ENCODE results near the gene KCND3.

The KCND3 gene

DNA sequence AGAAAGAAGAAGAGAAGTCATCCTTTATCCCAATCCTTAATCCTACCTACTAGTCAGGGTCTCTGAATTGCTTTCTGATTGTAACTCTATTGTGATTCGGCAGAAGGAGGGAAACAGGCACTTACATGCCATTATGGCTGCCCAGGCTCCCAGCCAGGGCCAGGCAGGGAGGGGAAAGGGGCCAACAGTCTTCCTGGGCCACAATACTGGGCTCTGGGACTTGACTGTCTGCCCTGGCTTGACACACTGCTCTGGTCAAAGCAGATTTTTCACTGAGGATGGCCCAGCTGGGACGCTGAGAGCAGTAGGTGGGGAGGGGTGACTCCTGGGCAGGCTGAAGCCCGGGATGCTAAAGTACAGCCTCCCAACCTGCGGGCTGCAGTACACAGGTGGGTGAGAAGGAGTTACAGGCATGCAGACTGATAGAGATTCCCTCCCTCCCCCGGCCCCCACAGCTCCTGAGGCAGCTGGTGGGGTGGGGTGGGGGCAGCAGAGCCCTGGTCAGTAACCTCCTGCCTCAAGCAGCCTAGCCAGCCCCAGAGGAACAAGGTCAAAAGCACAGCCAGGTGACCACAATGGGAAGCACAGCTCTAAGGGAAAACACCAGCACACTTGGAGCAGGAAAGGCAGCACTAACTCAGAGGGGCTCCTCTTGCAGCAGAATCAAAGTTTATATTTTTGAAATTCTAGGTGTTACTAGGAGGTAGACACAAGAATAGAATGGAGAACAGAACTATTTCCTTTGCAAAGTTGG is 25.3 kb downstream of the KCND3 start:
- DNase-seq (ENCODE audit: extremely low spot score, insufficient read length, low read depth) (no peak), FAIRE-seq (no peak)

DNA sequence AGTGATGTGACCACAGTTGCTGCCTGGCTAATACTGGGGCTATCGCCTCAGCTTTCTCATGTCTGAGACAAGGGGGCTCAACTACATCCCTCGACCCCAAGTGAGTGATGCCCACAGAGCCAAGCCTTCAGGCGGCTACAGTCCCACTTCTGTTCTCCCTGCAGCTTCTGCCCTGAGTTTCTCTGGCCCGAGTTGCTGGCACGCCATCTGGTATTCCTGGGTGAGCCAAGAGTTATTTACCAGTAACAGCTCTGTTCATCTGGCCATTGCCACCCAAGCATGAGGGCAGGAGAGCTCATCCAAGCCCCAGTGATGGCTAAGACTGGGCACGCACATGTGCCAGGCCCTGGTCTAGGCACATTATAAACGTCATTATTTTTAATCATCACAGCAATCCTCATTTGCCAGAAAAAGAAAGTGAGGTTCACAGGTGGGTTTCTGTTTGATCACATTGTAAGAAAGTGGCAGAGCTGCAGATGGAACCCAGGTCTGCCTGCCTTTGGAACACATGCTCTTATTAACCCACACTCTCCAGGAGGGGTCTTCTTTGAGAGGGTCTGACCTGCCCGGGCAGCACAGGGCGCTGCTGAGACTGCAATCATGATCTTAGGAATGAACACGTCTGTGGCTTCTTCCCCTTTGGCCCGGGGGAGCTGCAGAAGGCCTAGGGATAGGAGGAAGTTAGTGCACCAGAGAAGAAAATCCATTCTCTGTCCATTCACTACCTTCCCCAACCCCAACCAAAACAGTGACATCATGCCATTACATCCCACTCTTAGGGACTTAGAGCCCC is 27.5 kb downstream of the KCND3 start:
- DNase-seq (ENCODE audit: extremely low spot score, insufficient read length, low read depth) (no peak), FAIRE-seq (no peak)

DNA sequence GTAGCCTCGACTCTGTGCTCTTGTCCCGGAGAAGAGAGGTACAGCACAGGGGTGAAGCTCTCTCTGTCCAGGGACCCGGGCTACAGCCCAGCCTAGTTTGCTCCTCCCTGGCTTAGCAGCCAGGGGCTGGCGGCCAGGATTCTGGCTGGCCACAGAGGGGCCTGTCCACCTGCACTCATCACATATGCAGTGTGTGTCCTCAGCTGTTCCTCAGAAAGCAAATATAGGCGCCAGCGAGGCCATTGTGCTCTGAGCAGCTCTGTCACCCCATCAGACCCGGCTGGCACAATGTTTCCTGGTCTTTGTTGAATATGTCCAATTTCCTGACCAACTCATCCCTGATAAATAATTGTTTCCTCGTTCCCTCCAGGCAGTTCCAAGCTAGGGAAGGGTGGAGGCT is 28.5 kb downstream of the KCND3 start:
- FAIRE-seq (no peak), DNase-seq (ENCODE audit: extremely low spot score, insufficient read length, low read depth) (no peak)

DNA sequence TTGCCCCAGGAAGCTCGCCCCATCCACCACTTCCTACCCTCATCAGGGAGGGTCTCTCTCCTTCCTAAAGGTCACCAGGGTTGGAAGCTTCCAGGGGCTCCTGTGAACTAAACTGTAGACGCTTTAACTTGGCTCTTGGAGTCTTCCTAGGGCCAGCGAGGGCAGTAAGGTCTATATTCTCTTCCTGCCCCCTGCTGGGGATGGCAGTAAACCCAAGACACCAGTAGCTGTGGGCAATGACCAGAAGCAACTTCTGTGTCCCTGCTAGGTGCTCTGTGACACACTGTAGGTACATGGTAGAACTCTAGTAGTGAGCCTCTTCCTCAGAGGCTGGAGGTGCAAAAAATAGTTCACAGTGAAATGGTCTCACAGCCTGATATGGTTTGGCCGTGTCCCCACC is 30.0 kb downstream of the KCND3 start:
- no peak for FAIRE-seq

DNA sequence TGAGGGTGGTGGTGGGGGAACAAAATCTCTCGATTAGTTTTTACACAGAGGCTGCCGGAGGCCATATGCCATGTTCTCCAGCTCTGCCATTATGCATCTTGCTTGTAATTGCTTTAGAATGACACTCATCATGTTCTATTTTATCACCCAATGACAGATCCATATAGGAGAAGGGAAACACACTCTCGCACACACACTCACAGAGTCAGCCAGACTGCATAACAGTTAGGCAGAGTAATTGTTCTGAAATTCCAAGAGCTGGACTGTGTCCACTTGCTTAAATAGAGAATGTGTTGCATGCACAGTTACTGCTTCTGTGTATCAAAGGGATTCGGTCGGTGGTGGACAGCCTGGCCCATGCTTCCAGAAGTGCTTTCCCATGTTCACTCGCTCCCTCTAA is 30.6 kb downstream of the KCND3 start:
- DNase-seq (ENCODE audit: extremely low spot score, insufficient read length, low read depth) (no peak), FAIRE-seq (no peak)

More for the DNA sequence above, 30.0 kb downstream of the KCND3 start:
- DNase-seq (ENCODE audit: extremely low spot score, insufficient read length, low read depth), result no peak

DNA sequence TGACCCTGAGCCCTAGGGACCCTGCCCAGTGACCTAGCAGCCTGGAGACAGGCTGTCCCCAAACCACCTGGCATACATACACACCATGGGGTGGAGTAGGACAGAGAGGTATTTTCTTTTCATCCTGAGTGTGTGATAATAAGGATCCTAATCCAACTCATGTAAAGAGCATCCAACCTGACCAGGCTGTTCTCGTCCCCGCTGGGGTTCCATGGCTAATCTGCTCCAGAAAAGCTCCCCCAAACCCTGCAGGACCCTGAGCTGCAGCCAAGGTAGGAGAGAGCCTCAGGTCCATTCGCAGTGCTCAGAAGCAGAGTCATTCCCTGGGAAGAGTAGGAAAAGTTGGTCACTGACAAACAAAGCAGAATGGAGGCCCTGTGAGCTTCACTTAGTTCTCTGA is 31.4 kb downstream of the KCND3 start:
- DNase-seq (ENCODE audit: extremely low spot score, insufficient read length, low read depth), result no peak
- FAIRE-seq, result no peak

DNA sequence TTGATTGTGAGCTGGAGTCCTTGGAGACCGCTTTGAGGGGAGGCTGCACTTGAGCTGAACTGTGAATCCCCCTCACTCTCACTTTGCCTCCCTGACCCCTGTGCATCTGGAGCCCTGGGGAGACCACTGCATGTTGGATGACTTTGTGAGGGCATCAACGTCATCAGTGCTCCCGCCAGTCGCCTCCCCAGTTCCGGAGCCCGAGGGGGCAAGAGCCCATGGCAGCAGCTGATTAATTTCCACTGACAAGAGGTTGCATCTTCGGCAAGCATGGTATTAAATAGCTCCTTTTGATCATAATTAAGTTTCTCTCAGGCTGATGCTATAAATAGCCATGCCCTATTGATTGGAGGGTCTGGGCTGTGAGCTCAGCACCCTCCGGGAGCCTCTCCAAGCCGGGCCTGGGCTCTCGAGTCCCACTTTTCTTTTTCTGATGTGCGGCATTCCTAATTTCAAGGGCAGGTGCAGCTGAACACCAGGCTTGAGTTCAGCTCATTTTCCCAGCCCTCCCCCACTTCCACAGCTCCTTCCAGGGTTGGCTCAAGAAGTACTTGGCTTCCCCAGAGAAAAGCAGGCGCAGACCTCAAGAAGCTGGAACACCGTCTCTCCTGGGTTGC is 33.2 kb downstream of the KCND3 start:
- FAIRE-seq (no peak), DNase-seq (ENCODE audit: extremely low spot score, insufficient read length, low read depth) (no peak)

DNA sequence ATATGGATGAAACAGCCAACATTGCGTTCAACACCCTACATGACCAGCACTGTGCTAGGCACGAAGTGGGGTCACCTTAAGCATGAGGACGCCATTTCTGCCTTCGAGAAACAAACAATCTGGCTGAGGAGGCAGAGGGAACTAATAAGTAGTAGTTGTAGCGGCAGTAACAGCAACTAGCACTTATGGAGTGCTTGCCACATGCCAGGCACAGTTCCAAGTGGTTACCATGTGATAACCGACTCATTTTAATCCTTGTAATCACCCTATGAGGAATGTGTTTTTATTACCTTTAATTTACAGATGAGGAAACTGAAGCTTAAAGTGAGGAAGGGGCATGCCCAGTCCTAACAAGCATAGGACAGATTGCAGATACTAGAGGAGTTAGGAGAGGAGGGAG is 33.7 kb downstream of the KCND3 start:
- FAIRE-seq, result no peak
- DNase-seq (ENCODE audit: extremely low spot score, insufficient read length, low read depth), result no peak

DNA sequence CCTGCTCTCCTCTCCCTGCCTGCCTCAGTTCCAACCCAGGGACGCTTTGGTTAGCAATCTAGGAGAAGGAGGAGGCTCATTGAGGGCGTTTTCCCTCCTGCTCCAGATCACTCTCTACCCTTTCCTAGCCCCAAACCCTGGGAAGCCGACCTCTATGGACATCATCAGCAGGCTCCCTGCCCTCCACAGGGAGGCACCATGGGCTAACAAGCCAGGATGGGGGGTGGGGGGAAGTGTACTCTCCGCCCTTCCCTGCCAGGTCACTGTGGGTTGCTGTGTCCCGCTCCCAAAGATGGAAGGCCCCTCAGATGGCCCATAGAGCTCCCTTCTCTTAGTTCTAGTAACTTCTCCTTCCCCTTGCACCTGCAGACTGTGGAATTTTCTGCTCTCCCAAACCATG is 35.7 kb downstream of the KCND3 start:
- FAIRE-seq (no peak), DNase-seq (ENCODE audit: extremely low spot score, insufficient read length, low read depth) (no peak)

DNA sequence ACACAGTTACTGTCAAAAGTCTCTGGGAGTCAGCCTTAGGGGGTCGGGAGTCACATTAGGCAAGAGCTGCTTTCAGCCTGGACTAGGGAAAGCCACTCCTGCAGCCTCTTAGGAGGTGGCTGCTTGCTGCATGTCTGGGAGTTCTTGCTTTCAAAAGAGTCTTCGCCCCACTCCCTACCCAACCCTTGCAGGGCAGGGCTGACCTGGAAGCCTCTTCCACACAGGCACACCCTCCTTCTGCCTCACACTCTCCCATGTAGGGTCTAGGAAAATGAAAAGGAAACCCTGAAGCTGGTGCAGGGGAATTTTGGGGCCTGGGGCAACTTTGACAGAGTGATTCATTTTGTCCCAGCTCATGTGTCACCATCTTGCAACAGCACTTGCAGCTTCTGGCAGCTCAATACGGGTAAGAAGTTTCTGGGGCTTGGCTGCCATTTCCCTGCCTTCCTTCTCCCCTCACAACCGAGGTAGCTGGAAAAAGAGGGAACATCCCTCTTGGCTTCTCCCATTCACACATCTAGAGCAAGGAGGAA is 37.3 kb downstream of the KCND3 start:
- no peak for FAIRE-seq
- DNase-seq (ENCODE audit: extremely low spot score, insufficient read length, low read depth), result no peak

DNA sequence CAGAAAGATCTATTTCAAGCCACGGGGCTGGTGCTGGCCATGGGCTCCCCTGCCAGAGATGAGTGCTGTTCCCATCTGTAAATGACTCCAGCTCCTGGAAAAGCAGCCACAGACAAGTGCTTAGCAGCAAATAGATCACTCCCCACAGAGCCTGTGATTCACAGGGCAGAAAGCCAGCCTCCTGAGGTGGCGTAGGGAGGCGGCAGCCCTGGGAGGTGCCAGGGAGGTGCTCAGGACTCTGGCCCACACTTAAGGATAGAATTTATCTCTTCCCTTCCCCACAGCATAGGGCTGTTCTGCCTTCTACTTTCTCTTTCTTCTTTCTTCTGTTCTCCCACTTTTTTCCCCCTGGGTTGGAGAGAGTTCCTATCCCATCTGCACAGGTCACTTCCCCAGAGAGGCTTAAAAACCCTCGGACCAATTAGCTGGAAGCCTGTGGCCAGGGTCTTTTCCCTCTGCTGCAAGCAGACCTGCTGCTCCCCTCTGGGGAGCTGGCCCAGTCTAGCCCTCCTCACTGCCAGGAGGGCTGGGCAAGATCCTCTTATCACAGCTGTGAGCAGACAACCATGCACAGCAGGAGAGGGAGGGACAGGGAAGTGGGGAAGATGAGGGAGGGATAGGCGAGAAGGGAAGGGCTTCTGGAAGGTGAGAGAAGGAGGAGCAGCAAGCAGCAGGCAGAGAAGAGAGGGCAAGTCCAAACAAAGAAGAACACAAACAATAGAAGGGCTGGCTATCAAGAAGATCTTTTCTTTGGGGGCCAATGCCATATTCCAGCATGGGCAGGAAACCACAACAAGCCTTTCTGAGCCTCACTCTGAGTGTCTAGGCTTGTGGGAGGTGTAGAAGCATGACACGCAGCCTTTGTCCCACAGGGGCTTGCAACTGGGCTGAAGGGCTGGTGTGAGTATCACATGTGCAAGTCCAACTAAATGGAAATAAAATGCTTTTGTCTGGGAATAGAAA is 41.0 kb downstream of the KCND3 start:
- no peak for DNase-seq (ENCODE audit: extremely low spot score, insufficient read length, low read depth)

DNA sequence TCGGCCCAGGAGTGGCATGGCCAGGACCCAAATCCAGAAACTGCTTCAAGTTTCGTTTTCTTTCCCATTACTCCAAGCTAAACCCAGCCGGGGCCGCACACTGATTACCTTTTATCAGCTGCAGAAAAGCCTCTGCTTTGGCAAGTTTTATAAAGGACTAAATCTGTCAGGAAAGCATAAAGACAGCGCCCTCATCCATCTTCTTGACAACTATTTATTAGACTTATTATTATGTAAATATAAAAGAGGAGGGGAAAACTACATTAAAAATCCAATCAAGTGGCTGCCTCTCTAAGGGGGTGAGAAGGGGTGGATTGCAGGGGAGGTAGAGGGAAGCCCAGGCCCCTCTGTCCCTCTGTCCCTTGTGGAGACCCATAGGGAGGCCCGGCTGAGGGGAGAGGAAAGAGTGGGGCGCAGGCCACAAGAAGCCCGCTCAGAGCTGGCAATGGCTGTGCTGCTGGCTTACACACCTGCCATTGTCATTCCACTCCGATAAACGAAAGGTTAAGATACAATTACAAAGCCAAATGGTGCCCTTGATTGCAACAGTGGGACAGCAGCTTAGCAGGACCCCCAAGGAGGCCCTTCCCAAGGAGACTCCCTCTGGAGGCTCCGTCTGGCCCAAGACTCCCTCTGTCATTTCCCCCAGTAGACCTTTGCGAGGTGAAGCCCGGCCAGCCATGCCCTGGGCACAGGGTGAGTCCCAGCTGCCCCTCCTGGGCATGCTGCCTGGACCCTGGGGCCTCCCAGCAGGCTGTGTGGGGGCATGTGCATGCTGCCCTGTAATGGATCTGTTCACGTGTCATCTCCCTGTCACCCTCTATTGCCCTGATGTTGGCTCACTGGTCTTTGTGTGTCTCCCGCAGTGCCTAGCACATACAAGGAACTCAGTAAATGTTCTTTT is 45.4 kb downstream of the KCND3 start:
- FAIRE-seq (no peak), DNase-seq (ENCODE audit: extremely low spot score, insufficient read length, low read depth) (no peak)

More for the DNA sequence above, 41.0 kb downstream of the KCND3 start:
- FAIRE-seq, result no peak

DNA sequence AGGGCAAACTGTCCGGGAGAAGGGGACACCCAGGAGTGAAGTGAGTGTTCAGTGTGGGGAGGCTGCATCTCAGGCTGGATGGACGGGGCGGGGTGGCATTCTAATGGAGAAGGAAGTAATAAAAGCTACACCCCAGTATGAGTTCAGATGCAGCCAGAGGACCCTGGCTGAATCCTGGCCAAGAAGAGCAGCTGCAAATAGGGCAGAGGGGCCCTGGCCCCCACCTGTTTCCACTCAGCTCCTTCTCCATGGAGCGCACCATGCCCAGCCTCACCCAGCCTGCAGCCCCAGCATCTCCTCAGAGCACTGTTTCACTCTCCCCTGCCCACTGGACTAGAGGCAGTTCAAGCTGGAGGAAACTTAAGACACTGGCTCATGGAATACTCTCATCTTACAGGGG is 46.4 kb downstream of the KCND3 start:
- FAIRE-seq (no peak), DNase-seq (ENCODE audit: extremely low spot score, insufficient read length, low read depth) (no peak)

DNA sequence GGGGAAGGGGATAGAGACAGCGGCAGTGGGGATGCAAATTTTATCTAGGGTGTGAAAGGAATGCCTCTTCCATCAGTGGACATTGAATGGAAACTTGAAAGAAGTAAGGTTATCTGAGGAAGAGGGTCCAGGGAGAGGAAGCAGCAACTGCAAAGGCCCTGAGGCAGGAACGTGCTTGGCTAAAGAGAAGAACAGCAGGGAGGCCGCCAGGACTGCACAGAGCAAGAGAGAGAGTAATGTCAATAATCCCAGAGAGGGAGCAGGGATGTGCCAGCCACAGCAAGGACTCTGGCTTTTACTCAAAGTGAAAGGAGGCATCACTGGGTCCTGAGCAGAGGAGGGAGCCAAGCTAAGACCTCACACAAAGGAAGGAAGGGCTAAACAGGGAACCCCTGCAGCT is 50.9 kb downstream of the KCND3 start:
- DNase-seq (ENCODE audit: extremely low spot score, insufficient read length, low read depth) (no peak), FAIRE-seq (no peak)

DNA sequence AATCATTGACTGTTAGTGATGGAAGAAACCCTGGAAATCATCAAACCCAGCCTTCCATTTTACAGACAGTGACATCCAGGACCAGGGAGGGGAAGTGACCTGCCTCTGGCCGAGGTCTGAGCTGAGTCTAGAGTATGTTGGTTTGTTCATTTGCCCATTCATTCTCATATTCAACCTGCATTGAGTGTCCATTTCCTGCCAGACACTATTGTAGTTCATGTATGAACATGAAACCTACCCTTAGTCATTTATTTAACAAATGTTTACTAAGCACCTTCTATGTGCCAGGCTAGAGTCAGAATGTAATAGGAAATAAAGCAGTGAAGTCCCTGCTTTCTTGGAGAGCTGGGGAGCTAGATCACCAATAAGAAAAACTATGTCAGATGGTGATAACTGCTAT is 51.3 kb downstream of the KCND3 start:
- no peak for DNase-seq (ENCODE audit: extremely low spot score, insufficient read length, low read depth)
- no peak for FAIRE-seq

DNA sequence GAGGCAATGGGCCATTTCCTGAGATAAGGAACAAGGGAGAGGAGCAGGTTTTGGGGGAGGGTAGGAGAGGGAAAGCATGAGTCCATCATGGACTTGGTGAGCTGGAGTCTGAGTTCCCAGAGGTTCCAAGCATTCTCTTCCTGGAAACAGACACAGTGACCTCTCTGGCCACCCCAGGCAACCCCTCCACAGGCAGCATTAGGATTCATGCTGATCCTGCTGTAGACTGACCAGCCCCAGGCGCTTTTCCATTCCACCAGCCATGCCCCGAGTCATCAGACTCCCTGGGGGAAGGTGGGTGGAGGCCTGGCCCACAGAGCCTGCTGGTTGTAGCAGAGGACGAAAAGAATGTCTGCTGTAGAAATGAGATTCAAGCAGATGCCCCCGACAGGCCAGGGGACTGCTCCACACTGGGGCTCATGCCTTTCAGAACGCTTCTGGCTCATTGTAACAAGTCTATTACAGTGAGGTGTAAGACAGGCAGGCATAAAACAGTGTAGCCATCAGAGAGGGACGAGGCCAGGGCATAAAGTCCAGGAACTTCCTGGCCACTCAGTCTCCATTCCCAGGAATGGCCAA is 52.2 kb downstream of the KCND3 start:
- FAIRE-seq (no peak), DNase-seq (ENCODE audit: extremely low spot score, insufficient read length, low read depth) (no peak)

DNA sequence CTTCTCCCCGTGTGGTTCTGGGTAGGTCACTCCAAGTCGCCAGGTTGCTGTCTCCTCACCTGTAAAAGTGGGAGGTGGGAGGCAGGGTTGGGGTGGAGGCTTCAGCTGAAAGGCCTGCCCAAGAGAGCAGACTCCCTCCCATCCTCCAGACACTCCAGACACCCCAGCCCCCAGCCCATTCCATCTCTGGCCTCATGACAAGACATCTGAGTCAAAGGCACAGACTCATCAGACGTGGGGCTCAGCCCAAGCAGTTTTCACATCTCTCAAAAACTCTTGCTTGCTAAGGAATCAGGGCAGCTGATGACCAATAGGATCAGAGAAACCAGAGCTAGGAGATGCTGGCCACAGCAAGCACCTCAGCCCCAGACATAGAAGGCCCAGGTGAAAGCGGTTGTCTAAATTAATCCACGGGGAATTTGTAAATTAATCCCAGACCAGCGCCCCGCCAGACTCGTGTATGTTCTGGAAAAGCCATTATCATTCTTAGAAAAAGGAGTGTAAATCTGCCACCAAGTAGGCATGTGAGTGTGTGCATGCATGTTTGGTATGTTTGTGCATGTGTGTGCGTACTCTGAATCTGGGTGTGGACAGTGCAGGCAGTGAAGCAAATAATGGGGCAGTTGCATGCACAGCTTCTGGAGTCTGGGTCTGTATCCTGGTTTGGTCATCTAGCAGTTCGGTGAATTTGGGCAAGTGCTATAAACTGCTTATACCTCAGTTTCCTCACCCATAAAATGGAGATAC is 55.2 kb downstream of the KCND3 start:
- FAIRE-seq, result no peak
- no peak for DNase-seq (ENCODE audit: extremely low spot score, insufficient read length, low read depth)

DNA sequence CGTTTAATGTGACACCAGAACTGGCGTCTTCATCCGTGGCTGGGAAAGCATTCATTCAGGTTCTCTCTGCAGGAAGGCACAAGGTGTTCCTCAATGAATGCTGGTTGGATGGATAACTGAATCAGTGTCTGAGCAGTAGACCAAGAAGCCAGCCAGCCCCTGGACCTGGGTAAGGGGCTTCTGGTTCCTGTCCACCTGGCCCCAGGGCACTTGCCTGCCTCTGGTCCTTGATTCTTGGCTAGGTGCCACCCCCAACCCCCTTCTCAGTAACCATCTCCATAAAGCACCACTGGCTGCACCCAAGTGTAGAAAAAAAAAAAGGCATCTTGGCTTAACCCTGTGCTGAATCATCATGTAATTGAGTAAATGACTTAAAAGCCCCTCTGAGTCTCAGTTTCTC is 59.1 kb downstream of the KCND3 start:
- DNase-seq (ENCODE audit: extremely low spot score, insufficient read length, low read depth), result no peak
- FAIRE-seq, result no peak
